GM18870 (cell line): ENCODE results near the gene GLRX5.

Experiments used
- ATAC-seq: cut with Tn5 transposase; IDR thresholded peaks from one replicate; pipeline ENCODE4 v1.9.1; 2021; ENCODE audit warnings: moderate library complexity; ENCODE audit not compliant: unreplicated experiment

Gene GLRX5

DNA sequence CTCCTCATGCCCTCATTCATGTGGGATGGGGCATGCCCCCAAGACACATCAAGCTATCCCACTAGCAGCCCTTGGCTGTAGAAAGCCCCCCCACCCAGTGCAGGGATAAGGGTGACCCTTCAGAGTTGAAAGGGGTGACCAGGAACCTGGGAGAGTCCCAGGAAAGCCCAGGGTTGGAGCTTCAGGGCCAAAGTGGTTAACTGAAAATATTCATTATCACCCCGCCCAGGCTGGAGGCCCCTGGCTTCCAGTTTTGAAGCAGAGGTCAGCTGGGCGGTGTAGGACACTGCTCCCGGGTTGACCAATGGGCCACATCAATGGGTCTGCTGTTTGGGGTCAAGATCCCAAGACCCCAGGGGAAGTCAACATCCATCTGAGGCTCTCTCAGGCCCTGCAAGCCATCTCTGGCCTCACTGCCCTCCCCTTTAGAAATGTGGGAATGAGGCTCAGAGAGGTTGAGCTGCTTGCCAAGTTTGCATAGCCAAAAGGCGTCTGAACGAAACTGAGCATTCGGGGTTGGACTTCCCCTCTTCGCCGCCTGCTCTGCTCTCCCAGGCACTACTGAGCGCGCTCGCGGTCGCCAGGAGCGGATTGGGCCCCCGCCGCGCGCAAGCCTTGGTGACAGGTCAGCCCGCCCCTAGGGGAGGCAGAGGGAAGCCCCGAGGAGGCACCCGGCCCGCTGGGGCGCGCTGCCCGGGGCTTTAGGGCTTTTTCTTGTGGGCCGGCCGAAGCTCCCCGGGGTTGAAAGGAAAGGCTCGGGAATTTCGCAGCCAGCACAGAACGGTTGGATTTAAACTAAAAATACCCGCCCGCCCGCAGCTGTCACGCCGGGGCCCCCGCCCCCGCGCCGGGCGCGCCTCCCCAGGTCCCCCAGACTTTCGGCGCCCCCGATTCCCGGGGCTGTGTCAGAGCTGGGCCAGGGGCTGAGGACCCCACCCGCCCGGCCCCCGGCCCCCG, 19.0 kb upstream of the GLRX5 start:
- ATAC-seq: peak; percentile 56

DNA sequence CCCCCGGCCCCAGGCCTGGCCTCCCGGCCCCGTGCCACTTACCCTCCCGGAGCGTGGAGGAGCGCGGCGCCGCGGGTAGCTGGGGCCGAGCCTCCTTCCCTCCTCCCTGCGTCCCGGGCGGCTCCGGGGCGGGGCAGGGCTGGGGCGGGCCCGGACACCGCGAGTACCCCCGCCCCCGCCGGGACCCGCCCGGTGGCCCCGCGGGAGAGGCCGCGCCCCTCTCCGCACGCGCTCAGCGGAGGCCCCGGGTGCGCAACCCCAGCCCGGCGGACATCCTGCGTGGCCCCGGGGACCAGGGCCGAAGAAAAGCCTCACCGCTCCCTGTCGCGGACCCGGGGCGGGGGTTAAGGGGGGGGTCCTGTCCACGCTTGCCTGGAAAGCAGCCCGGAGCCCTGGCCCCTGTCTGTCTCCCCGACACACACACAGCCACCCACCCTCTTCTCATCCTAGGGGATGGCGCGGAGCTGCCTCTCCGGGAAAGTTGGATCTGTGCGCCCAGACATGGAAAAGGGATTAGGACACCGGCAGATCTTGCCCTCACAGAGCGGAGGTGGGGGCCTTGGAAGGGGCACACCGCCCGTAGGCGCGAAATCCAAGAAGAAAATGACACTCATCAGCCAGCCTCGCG, 18.2 kb upstream of the GLRX5 start, which contains the start of gene SYNE3:
SYNE3 (minus strand) TSS at position 97 of the 628 bp plus-strand sequence. CDS start 40,829 bp downstream, outside the sequence.
- no peak for ATAC-seq

DNA sequence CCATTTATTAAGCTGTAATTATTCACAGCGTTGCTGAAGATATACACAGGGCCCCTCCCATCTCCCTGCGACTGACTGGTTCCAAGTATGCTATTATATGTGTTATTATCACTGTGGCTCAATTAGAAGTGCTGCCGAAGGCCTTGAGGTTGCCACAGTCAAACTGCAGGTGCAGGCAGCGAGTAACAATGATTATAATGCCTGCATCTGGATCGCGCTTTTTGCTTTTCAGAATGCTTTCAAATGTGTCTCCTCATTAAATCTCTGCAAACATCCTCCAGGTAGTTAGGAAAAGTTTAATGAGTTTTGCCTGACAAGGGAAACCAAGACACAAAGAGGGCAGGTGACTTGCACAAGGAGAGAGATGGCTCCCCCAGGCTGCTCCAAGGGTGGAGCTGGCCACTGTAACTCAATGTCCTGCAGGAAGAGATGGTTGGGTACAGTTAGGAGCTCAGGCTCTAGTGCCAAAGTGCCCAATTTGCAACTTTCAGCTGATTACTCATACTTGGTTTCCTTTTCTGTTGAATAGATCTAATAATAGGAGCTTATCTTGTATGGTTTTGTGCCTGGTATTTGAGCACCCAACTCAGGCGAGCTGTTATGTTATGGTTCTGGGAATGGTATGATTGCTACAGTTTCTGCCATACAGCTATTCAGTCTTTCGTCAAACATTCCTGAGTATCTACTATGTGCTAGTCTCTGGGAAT, 16.7 kb upstream of the GLRX5 start:
- ATAC-seq: no peak

DNA sequence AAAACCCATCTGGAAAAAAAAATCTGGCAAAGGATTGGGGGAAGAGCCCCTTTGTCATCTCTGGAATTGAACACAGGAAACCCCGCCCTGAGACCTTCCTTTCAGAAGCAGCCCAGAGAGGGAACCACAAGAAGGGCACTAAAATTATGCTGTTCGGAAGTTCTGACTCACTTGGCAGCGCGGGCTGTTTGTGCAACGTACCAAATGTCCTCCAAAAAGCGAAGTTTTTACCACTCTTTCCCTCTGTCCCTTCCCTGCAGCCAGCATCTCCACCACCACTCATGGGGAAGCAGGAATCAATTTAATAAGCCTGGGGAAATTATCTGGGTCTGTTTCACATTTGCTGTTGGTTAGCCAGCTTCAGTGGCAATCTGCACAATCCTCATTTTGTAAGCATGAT, 15.2 kb upstream of the GLRX5 start:
- ATAC-seq: no peak

DNA sequence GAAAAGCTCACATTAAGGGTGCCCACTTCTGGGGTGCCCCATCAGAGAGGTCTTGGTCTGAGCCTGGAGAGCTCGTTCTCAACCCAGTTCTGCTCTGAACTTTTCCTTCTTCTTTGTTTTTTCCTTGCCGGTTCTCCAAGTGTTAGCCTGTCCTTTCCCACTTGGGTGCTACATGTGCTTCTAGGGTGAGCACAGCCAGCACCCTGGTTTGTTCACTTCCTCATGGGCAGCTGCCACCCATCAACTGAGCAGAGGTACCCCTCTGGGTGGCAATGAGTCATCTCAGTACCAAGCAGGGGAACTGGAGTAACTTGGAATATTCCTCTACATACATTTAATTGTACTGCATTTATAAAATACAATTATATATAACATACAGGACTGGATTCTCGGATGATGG, 14.5 kb upstream of the GLRX5 start:
- no peak for ATAC-seq

DNA sequence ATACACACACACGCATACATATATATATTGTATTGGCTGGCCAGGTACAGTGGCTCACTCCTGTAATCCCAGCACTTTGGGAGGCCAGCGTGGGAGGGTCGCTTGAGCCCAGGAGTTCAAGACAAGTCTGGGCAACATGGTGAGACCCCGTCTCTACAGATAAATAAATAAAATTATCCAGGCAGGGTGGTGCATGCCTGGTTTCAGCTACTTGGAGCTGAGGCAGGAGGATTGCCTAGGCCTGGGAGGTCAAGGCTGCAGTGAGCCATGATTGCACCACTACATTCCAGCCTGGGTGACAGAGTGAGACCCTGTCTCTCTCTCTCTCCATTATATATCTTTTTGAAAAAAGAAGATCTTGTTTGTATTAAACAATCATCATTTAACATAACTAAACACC, 13.8 kb upstream of the GLRX5 start:
- ATAC-seq: no peak

DNA sequence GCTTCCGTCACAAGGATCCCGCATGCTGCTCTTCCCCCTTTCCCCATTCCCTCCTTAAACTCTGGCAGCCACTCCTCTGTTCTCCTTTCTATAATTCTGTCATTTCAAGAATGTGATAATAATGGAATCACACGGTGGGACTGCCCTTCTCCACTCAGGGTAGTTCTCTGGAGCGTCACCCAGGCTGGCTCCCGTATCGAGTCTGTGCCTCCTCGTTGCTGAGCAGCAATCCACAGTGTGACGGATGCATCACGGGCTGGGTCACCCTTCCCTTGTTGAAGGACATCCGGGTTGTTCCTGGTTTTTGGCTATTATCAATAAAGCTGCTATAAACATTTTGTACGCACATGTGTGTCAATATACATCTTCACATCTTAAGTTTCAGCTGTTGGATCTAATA, 12.7 kb upstream of the GLRX5 start:
- ATAC-seq: no peak

DNA sequence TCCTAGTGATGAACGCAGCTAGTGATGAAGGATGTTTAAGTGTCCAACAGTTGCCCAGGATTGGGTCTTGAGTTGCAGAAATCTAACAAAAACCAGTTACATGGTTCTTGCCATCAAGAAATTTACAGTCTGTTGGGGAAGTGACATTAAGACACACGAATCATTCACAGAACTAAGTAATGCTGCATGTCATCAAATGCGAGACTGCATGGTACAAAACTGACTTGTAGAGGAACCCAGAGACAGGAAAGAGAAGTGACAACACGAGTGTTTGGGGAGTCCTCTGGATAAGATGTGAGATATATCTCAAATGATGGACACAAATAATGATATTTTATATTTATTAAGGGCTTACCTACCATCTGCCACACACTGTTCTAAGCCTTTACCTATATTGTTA, 12.3 kb upstream of the GLRX5 start:
- ATAC-seq: no peak

DNA sequence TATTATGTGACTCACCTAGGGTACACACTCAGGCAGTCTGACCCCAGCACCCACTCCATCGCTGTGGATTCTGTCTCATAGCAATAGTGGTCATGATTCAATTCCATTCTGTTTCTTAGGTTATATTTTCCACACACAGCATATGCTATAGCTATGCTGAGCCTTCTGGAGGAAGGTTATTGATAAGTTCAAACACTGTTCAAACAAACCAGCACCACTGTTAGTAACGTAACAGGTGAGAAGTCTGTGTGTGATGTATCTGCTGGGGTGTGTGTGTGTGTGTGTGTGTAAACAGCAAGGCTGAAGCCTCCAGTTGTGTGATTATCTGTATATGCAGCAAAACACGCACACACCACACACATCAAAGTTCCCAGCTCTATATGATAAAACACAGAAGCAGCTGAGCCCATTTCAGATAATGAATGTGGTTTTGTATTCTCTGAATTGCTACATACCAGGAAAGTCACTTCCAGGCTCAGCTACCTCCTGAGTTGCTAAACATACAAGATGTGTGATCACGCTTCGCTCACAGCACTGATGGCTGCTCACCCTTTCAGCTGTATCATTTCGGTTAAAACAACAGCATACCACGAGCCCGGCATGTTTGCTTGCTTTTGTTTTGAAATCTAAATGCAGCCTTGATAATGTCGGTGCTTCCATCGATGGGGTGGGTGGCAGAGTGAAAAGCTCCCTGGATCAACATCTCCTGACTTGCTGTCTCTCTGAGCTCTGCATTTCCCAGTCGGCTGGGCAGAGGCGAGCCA, 11.6 kb upstream of the GLRX5 start:
- ATAC-seq: no peak

DNA sequence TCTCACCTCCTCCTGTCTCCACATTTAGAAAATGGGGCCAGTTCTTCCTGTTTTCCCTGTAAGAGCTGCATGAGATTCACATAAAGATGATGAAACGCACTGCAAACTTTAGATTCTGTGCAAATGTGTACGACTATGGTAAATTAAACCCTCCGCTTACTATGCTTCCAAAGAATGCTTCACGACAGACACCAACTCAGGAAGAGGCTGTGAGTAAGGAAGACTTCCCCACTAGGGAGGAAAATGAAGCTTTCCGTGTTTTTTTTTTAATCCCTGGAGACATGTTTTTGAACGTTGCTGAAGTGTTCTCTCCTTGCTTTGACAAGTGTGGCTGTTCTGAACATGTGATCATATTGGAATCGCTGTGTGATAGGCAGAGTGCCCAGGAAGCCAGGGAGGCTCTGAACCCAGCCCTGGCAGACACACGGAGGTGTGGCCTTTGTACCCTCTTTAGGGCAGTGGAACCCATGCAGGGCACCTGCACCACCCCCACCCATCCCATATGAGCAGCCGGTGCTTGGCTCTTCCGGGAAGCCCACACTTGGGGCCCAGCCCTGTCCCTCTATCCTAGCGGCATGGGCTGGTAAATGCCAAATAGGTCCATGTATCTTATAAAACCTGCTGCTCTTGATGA, 10.9 kb upstream of the GLRX5 start:
- ATAC-seq: no peak

DNA sequence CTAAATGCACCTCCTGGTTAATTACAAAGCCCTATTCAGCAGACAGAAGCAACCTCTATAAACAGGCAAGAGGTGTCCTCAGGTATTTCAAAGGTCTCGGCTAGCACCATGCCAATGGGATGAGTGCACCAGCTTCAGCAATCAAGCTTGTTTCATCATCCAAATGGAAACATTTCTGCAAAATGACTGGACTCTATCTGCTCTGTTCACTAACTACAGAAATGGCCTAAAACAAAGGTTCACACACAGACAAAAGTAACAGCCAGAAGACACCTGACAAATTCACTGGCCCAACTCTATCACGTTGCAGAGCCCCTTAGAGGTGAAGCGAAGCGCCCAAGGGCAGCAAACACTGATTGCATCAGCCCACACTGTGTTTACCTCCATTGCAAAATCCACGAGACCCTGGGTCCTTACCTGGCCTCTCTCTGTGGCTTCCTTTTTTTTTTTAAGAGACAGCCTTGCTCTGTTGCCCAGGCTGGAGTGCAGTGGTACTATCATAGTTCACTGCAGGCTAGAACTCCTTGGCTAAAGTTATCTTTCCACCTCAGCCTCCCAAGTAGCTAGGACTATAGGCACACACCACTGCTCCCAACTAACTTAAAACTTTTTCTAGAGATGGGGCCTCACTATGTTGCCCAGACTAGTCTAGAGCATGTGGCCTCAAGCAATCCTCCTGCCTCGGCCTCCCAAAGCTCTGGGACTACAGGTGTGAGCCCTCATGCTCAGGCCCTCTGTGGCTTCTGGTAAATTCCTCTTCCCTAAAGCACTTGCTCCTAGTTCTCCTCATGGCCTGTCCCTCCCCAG, 9.9 kb upstream of the GLRX5 start:
- ATAC-seq: no peak

DNA sequence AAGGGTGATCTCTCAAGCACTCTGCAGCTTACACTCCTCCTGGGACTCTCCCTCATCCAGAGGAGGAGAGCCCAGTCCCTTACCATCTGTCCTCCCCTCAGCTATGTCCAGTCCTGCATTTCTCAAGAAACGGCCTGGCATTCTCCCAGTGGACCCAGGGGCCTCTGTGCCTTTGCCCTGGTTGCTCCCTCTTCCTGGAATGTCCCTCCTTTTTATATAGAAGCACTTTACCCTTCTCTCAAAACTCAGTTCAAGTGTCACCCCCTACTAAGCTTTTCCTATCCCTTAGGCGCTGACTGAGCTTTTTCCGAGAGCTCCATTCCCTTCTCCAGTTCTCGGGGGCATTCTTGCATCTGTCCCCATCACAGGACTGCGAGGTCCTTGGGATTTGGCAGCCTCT, 8.9 kb upstream of the GLRX5 start:
- no peak for ATAC-seq

DNA sequence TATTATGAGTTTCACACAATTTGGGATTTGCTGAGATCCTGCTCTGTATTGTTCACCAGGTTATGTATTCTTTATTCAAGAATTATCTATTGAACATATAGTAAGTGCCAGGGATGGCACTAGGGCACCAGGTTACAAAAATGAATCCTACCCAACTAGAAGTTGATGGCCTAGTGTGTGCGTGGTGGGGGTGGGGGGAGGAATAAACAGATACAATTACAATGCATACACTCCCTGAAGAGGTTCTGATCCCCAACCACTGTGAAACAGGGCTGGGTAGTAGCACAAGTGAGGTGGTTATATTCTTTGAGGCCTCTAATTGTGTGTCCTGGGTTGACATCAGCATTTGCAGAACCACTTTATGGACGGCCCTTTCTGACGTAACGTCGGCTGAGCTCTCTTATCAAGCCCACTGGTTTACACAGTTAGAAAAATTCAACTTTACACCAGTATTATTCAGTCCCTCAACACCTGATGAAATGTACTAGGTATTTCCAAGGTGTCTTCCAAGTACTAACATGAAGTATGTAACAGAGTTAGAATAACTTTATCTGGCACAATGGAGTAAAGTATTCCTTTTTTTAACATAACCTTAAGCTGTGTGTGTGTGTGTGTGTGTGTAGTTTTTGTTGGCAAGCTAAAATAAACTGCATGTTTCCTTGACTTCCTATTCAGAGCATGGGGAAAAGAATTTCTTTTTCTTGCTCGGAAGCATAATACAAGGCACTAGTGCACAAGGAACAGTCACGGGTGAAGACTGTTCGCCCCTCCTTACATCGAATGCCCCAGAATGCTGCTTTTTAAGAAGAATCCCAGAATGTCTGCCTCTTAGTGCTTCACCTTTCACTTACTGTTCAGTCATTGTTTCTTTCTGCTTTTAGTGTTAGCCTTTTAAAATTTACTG, 8.1 kb upstream of the GLRX5 start:
- no peak for ATAC-seq

DNA sequence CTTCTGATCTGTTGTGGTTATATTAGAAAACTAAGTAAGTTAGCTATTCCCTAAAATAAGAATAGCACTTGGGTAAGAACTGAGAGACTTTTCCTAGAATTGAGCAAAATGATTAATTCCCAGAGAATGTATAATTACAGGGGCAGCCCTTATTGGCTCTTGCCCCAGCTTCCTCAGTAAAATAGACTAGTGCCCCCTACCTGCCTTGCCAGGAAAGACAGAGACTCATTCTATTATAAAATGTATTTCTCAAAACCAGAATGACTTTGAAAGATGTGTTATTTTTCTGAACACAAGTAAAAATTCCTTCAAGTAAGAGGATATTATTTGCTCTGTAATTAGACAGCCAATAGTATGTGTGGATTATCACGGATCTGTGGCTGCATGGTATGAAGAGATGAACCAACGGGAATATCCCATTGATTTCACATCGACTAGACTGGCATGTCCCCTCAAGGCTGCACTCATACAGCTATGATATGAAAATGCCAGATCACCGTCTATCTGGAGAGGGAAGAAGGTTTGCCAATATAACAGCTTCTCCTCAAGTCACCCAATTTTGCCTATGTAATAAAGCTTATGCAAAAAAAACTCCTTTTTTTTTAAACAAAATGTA, 7.4 kb upstream of the GLRX5 start:
- ATAC-seq: no peak

DNA sequence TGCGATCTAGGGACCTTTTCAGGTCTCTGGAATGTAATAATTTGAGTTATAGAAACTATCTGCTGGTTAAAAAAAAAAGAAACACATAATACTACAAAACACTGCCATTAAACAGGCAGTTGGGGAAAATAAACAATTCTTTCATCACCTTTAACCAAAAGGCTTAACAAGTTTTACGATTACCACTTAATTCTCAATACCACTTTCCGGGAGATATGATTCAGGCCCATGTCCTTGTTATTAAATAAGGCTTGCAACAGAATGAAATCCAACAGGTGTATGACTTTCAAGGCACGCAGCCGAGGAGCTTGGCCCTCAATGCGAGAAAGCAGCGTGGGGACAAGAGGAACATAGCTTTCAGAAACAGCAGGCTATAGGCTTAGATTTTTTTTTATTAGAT, 5.6 kb upstream of the GLRX5 start:
- no peak for ATAC-seq

DNA sequence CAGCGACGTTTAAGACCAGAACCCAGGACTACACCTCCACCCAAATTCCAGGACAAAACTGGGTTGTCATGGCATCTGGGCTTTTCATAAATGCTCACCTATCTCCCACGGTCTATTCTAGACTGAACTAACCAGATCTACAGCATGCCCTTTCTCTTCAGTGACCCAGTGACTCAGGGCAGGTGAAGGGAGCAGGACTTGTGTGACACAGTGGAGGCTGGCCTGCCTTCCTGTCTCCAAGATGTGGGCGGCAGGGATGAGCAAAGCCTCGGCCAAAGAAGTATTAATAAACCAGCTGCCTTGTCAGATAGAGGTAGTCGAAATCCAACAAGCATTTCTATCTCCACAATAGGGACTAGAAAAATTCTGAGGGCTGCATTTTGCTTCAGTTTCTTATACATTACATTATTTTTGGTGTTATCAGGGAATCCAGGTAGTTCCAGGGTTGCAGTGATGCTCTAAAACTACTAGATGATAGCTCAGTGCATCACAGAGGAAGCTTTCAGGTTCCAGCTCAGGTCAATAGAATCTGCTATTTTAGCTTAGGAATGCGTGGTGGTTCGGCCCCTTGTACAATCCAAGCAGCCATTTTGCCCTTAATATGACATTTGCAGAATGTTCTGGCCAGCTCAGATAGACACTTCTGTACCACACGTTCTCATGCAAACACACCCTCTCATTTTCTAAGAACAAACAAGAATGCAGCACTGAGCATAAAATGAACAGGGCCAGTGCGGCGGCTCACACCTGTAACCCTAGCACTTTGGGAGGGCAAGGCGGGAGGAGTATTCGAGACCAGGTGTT, 4.2 kb upstream of the GLRX5 start:
- ATAC-seq: no peak

DNA sequence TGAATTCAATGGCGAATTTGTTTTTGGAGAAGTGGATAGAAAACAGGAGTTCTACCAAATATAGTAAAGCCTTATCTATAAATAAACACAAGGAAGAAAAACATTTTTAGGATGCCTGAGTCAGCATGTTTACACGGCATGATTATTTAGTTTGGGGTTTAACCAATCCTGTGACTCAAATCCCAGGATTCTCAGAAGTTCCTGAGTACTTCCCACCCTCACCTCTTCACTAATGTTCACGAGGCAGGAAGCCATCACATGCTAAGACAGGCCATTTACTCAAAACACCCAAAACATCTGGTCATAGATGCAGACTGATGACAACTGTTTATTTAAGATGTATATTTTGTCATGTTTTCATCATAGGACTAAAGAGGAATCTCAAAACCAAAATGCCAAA, 3.4 kb upstream of the GLRX5 start:
- no peak for ATAC-seq
